ENCODE data around the gene RSBN1L. TPM values are rescaled to one million over a fixed set of nuclear protein-coding genes. Genes with fewer than 3 reads are reported as not detected.

The RSBN1L gene
- total and polyA plus RNA-seq, 2 experiments from 2014 or later = 4.8 to 19.2 TPM

DNA sequence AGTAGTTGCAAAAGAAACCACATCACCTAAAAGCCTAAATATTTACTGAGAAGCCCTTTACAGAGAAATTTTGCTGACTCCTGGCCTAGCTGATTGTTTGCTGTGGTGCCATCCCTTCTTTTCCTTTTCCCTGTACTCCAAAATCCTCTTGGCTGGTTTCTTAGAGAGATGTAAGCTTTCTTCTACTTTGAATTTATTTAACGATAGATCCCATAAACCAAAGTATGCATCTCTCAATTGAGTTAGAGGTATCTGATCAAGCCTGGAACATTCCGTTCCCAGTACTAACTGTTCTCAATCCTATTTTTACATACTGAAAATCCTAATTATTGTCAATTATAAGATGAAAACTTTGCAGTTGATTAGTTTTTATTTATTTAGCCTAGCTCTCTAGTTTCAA lies 95.7 kb downstream of the RSBN1L start:
- 77% methylated on average over 2 of the region's 2 CpGs for WGBS (ENCODE audit: low lambda C conversion rate, missing lambda C conversion rate)
- Histone ChIP-seq H3K9me2 (replicated peaks; ENCODE audit: insufficient read depth) (no peaks in the 10 kb centered on the region), H3K4me1 (ENCODE audit: insufficient read depth) (peaks cover 14% of the 10 kb centered on the region), H3K9me3 (ENCODE audit: low read depth) (no peaks in the 10 kb centered on the region), H3K27me3 (no peaks in the 10 kb centered on the region), H4K20me1 (ENCODE audit: insufficient read depth, poor library complexity, severe bottlenecking) (no peaks in the 10 kb centered on the region), H2AFZ (no peak overlapping the region), H3K27ac (peak overlapping the region; percentile 53), H3K4me3 (no peak overlapping the region), H3K36me3 (replicated peaks; ENCODE audit: insufficient read depth, low read depth) (no peaks in the 10 kb centered on the region), H3K4me2 (peak overlapping the region; percentile 15), H3K79me2 (peaks cover 36% of the 10 kb centered on the region)
- DNase-seq (ENCODE audit: low spot score) = no peak
- TF ChIP-seq EZH2phosphoT487 (IDR thresholded peaks at IDR 0.05; ENCODE audit: low read depth, severe bottlenecking, unreplicated experiment) (no peak), EZH2 (IDR thresholded peaks at IDR 0.05; ENCODE audit: borderline replicate concordance) (no peak)
- TF ChIP-seq, protein P1, sequence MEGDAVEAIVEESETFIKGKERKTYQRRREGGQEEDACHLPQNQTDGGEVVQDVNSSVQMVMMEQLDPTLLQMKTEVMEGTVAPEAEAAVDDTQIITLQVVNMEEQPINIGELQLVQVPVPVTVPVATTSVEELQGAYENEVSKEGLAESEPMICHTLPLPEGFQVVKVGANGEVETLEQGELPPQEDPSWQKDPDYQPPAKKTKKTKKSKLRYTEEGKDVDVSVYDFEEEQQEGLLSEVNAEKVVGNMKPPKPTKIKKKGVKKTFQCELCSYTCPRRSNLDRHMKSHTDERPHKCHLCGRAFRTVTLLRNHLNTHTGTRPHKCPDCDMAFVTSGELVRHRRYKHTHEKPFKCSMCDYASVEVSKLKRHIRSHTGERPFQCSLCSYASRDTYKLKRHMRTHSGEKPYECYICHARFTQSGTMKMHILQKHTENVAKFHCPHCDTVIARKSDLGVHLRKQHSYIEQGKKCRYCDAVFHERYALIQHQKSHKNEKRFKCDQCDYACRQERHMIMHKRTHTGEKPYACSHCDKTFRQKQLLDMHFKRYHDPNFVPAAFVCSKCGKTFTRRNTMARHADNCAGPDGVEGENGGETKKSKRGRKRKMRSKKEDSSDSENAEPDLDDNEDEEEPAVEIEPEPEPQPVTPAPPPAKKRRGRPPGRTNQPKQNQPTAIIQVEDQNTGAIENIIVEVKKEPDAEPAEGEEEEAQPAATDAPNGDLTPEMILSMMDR (IDR thresholded peaks at IDR 0.05; ENCODE audit: poor library complexity) = no peak

DNA sequence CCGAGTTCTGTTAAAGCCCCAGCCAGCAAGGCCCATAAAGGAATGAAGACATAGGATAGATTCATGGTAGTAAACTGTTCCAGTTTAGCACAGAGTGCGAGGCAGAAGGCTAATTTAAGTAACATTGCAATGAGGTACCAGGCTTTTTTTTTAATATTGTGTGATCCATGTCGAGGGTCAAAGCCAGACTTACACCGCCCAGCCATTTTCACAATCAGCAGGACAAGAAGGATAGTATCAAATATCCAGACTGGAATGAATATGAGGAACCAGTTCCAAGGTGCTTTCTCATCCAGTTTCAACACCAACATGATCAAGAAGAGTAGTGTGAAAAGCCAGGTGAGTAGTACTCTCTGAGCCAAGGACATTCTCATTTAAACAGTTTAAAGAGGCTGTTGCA lies 97.7 kb downstream of the RSBN1L start:
- Histone ChIP-seq H3K79me2 (peaks cover 45% of the 10 kb centered on the region), H3K27ac (no peak overlapping the region), H3K27me3 (no peaks in the 10 kb centered on the region), H4K20me1 (ENCODE audit: insufficient read depth, poor library complexity, severe bottlenecking) (no peaks in the 10 kb centered on the region), H3K36me3 (replicated peaks; ENCODE audit: insufficient read depth, low read depth) (no peaks in the 10 kb centered on the region), H3K4me2 (no peak overlapping the region), H3K9me2 (replicated peaks; ENCODE audit: insufficient read depth) (no peaks in the 10 kb centered on the region), H2AFZ (no peak overlapping the region), H3K4me3 (no peak overlapping the region), H3K4me1 (ENCODE audit: insufficient read depth) (peaks cover 17% of the 10 kb centered on the region), H3K9me3 (ENCODE audit: low read depth) (no peaks in the 10 kb centered on the region)
- no peak for DNase-seq (ENCODE audit: low spot score)
- TF ChIP-seq, protein P1 (IDR thresholded peaks at IDR 0.05; ENCODE audit: poor library complexity) = no peak
- 96% methylated on average over 4 of the region's 4 CpGs for WGBS (ENCODE audit: low lambda C conversion rate, missing lambda C conversion rate)

DNA sequence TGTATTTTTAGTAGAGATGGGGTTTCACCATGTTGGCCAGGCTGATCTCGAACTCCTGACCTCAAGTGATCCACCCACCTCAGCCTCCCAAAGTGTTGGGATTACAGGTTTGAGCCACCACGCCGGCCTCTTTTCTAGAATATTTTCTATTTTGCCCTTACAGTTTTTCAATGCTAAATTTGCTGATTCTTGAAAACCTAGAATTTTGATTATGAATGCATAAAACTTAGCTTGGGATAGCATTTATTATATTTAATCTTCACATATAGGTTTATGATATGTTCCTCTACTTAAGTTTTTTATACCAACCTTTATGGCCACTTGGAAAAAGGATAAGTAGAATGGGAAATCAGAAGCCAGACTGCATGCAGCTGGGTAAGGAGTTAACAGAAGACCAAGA lies 99.8 kb downstream of the RSBN1L start:
- Histone ChIP-seq H4K20me1 (ENCODE audit: insufficient read depth, poor library complexity, severe bottlenecking) (no peaks in the 10 kb centered on the region), H3K27me3 (no peaks in the 10 kb centered on the region), H3K4me3 (no peak overlapping the region), H3K4me1 (ENCODE audit: insufficient read depth) (peaks cover 23% of the 10 kb centered on the region), H3K79me2 (peaks cover 50% of the 10 kb centered on the region), H3K36me3 (replicated peaks; ENCODE audit: insufficient read depth, low read depth) (no peaks in the 10 kb centered on the region), H3K9me3 (ENCODE audit: low read depth) (no peaks in the 10 kb centered on the region), H3K27ac (no peak overlapping the region), H2AFZ (no peak overlapping the region), H3K9me2 (replicated peaks; ENCODE audit: insufficient read depth) (no peaks in the 10 kb centered on the region), H3K4me2 (peak overlapping the region; percentile 84)
- no peak for DNase-seq (ENCODE audit: low spot score)
- TF ChIP-seq, protein P1 (IDR thresholded peaks at IDR 0.05; ENCODE audit: poor library complexity) = no peak
- TF ChIP-seq EZH2phosphoT487 (IDR thresholded peaks at IDR 0.05; ENCODE audit: low read depth, severe bottlenecking, unreplicated experiment) = no peak
- WGBS (ENCODE audit: low lambda C conversion rate, missing lambda C conversion rate) = 97% methylated on average over 3 of the region's 3 CpGs

DNA sequence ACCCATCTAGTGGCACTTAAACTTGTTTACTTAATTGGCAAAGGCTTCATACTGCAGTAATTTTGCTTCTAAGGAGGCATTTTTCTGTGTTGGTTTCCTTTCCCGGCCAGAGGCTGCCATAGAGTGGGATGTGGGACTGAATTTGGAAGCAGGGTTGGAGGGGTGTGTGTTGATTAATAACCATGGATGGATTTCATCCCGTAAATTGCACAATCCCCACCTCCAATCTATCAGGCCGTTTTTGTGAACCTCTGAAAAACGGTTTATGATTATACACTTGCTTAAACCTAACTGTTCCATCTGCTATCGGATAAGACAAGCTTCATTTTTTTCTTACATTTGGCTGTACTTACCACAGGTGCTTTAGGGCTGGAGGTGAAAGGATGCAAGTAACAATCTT lies 100.7 kb downstream of the RSBN1L start:
- H3K9me3 ChIP-seq (ENCODE audit: low read depth) = no peaks in the 10 kb centered on the region
- H3K27ac ChIP-seq = no peak overlapping the region
- H2AFZ ChIP-seq = no peak overlapping the region
- no peaks in the 10 kb centered on the region for H3K9me2 ChIP-seq (replicated peaks; ENCODE audit: insufficient read depth)
- H3K4me2 ChIP-seq = peak overlapping the region; percentile 84
- H4K20me1 ChIP-seq (ENCODE audit: insufficient read depth, poor library complexity, severe bottlenecking) = no peaks in the 10 kb centered on the region
- H3K27me3 ChIP-seq = no peaks in the 10 kb centered on the region
- 76% methylated on average over 5 of the region's 5 CpGs for WGBS (ENCODE audit: low lambda C conversion rate, missing lambda C conversion rate)
- TF ChIP-seq EZH2 (IDR thresholded peaks at IDR 0.05; ENCODE audit: borderline replicate concordance) (no peak), EZH2phosphoT487 (IDR thresholded peaks at IDR 0.05; ENCODE audit: low read depth, severe bottlenecking, unreplicated experiment) (no peak)
- TF ChIP-seq, protein P1 (IDR thresholded peaks at IDR 0.05; ENCODE audit: poor library complexity) = no peak
- H3K79me2 ChIP-seq = peaks cover 58% of the 10 kb centered on the region
- H3K4me3 ChIP-seq = peak overlapping the region; percentile 31
- H3K36me3 ChIP-seq (replicated peaks; ENCODE audit: insufficient read depth, low read depth) = no peaks in the 10 kb centered on the region
- no peak for DNase-seq (ENCODE audit: low spot score)
- peaks cover 17% of the 10 kb centered on the region for H3K4me1 ChIP-seq (ENCODE audit: insufficient read depth)
